NCI-H446 treated with DMSO at 0.1 percent for 48 hours (cell line): ENCODE measurements around the gene IMPACT.

Source experiments
- DNase-seq: peaks from one replicate; lab custom pipeline; 2025; lab: John Stamatoyannopoulos, UW

Gene IMPACT, protein sequence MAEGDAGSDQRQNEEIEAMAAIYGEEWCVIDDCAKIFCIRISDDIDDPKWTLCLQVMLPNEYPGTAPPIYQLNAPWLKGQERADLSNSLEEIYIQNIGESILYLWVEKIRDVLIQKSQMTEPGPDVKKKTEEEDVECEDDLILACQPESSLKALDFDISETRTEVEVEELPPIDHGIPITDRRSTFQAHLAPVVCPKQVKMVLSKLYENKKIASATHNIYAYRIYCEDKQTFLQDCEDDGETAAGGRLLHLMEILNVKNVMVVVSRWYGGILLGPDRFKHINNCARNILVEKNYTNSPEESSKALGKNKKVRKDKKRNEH

DNA sequence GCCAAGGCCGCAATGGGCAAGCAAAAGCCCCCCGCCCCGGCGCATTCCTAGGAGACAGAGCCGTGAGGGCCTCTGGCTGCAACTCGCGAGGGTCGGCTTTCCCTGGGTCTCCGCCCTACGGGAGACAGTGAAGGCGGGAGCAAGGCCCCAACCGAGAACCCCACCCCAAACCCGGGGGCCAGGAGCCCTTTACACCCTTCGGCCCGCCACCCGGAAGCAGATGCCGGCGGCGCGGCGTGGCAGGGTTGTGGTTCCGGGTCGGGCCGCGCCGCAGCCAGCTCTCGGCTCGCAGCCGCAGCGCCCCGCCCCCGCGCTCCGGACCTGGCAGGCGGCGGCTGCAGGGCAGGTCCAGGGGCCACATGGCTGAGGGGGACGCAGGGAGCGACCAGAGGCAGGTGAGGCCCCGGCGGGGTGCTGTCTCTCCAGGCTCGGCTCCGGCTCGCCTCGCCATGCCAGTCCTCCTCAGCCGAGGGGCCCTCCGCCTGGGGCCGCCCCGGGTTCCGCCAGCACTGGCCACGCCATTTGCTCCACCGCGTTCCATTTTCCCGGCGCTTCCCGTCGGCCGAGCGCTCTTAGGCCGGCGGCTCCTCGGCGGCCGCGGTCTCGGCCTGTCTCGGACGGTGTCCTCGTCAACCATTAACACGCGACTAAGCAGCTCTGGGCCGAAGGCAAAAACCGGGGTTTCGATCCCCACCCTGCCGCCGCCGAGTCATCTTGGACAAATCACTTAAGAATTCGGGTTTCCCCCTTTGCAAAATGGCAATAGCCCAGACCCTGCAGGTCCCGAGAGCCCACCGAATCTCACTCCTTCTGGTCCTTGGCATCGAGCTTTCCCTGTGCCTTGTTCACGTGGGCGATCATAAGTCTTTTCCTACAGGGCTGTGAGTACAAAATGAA, at the start of gene IMPACT:
Gene IMPACT, plus strand, starts transcription at position 273 of the 897 bp plus-strand sequence. Its CDS starts 87 bp downstream, at position 360.
- peak; percentile 75 for DNase-seq

DNA sequence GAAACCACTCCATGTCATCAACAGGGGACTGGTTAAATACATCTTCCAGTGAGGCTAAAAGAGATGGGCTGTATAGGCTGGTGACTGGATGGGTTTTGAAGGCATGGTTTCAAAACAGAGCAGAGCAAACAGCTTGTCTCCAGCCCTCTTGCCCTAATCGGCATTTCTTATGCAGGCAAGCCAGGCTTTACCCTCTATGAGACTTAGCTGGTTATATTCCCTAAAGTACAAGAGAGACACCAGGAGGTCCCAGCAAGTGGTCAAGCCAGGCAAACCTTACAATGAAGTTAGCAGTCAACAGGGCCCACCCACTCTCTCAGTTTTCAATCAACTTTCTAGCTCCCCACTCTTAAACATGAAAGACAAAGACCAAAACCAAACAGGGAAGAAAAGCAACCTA, 47.9 kb upstream of the IMPACT start:
- DNase-seq: no peak

DNA sequence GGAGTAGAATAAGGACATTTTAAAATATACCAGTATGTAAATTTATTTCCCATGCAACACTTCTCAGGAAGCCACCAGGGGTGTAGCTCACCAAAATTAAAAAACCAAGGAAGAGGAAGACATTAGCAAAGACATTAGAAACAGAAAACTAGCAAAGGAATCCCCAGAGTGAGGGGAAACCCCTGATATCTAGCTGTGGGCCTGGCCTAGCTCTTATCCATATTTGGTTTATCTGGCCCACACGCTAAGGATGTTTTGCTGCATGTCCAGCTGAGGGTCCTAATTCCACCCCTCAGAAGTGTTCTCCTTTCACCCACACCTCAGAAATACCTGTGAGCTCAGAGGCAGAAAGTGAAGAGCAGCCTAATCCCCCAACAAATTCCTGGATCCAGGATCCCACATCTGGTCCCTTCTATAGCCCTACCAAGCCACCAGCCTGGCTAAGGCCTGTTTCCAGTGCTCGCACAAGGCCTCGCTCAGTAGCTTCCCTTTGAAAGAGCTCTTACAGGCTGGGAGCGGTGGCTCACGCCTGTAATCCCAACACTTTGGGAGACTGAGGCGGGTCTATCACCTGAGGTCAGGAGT, 46.2 kb upstream of the IMPACT start:
- no peak for DNase-seq

DNA sequence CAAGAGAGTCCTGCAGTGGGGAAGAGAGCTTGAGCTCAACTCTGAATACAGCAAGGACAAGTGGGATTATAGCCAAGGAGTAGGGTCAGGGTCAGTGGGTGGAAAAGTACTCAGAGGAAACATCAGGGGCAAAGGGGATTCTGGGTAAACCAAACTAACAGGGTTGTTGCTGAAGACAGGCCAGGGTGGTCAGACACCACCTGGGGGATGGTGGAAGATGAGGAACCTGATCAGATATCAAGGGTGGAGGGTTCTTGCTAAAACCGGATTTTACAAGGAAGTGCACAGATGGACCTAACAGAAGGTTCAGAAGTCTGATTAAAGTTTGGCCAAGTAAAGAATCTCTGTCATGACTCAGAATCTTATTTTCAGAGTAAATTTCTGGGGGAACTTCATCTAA, 45.3 kb upstream of the IMPACT start:
- DNase-seq: no peak

DNA sequence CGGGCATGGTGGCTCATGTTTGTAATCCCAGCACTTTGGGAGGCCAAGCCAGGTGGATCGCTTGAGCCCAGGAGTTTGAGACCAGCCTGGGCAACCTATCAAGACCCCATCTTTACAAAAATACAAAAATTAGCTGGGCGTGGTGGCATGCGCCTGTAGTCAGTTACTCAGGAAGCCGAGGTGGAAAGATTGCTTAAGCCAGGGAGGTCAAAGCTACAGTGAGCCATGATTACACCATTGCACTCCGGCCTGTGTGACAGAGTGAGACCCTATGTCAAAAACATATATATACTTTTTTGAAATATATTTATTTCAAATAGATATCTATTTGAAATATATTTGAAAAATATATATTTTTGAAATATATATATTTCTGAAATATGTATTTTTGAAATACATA, 39.8 kb upstream of the IMPACT start:
- no peak for DNase-seq

DNA sequence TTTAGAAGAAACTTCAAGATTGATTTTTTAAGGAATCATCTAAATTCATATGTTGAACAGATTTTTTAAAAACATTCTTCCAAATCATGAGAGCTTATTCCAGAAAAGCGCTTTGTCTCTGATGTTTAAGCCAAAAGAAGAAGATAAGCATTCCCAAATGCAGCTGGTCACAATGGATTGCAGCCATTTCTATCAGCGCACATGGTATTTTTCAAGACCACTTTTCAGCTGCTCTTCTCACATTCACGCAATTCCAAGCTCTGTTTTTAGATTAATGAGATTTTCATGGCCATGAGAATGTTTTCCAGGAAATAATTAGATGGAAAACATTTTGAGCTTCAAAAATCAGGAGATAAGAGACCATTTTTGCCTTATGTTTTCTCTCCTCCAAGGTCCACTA, 37.5 kb upstream of the IMPACT start:
- DNase-seq: no peak

DNA sequence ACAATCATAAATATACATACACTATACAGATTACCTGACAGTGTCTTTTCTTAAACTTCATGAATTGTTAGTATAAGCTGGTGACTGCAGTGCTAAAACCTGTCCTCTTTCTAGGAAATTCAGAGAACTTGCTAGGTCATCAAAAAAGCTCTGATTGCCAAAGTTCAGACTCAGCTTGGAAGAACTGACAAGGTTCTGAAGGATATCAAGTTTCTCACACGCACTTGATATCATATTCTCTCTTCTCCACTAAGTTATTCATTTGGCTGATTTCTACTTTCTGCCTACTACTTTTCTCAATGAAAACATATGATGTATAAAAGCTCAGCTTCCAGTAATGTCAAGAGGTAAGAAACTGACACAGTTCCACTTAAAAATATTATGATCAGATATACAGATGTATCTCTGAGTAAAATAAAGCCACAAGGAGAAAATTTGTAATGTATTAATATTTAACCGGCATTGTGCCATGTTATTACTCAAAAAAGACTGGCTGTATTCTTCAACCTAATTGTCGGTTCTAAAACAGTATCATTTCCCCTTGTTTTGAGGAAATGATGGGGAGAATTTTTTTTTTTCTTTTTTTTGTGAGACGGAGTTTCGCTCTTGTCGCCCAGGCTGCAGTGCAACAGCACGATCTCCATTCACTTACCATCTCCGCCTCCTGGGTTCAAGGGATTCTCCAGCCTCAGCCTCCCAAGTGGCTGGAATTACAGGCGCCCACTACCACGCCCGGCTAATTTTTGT, 31.2 kb upstream of the IMPACT start:
- DNase-seq: peak; percentile 20

DNA sequence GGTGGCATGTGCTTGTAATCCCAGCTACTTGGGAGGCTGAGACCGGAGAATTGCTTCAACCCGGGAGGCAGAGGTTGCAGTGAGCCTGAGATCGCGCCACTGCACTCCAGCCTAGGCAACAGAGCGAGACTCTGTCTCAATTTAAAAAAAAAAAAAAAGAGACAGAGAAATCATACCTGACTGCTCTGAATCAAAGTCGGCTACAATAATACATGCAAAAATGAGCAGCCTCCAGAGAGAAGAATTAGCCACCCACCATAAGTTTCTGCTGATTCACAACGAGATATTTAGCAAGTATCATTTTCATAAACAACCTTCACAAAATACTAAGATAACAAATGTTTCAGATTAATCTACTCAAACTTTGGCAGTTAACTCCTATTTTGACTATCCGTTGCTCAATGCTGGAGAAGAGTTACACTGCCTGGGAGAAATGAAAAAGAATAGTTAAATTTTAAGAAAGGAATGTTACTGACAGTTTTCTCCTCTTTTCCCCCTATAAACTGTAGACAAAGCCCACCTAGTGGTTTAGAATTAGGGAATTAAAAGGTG, 30.3 kb upstream of the IMPACT start:
- DNase-seq: no peak

DNA sequence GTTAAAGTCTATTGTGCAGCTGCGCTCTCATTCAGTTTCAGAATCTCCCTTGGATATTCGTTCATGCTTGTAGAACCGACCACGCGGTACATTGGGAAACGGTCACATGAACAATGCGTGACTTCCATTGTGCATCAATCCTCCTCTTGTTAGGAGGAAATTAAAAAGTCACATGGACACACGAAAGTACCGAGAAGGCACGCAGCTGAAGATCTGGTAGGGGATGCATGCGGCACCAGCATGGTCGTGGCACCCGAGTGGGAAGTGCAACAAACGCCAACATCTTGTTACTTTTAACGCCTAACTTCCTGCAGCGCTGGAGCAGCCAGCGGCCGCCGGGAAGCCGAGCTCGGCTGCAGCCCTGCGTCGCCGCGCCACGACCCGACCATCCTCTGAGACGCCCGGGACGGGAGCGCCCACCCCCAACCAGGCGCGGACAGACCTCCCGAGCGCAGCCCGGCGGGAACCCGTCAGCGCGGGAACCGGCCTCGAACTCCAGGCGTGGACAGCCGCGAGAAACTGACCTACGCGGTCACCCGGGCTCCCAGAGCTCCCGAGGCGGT, 29.3 kb upstream of the IMPACT start:
- DNase-seq: peak; percentile 48

DNA sequence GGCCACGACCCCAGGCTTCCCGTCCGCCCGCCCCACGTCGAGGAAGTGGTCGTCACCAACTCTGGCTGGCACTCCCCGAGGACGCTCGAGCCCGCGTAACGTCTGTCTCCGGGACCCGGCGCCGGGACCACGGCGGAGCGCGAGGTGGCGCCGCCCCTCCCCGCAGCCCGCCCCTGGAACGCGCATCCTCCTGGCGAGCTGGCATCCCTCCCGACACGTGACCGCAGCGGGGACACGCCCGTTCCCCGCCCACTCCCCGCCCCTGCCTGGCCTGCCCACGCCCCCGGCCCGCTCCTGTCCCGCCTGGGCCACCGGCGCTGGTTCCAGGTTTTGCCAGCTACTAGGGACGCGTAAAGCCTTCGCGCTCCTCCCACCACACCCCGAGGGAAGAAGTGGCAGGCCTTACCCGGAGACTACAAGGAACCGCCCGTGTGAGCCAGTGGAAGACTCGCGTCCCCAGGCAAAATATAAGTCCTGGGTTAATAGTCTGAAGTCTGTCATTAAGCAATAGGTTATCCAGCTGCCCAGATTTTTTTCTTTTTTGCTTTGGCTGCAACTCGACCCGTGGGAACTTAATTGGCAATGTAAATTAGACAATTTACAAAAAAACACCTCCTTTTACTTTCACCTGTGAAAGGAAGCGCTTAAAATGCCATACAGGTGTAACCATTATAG, 28.6 kb upstream of the IMPACT start, which contains the start of gene OSBPL1A:
Gene OSBPL1A, minus strand, starts transcription at position 131 of the 675 bp plus-strand sequence. CDS start 20,291 bp downstream, outside the sequence.
- peak; percentile 92 for DNase-seq

DNA sequence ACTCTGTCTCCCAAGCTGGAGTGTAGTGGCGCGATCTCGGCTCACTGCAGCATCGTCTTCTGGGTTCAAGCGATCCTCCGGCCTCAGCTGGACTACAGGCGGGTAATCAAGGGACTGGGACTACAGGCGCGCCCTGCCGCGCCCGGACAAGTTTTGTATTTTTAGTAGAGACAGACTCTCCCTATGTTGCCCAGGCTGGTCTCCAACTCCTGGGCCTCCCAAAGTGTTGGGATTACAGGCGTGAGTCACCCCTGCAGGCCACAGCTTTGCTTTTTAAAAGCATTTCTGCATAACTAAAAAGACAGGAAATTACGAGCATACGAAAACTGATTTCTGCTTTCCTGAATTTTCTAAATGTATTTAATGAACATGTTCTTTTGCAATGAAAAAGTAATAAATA, 27.9 kb upstream of the IMPACT start:
- no peak for DNase-seq

DNA sequence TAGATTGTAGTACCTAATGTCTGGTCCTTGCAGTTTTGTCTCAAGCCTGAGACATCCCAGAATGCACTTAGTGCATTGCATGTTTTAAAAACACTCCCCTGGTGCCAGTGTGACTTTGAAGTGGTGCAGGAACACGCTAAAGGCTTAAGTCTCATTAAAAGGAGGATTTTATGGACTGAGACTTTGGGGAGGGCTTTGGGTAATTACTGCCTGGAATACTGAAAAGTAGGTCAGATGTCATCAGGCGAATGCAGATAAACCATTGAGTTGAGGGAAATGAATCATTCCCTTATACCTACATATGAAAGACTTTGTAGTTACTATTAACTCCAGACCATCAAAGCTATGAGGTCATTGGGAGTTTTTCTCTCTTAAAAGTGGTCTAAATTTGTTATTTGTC, 25.9 kb upstream of the IMPACT start:
- no peak for DNase-seq

DNA sequence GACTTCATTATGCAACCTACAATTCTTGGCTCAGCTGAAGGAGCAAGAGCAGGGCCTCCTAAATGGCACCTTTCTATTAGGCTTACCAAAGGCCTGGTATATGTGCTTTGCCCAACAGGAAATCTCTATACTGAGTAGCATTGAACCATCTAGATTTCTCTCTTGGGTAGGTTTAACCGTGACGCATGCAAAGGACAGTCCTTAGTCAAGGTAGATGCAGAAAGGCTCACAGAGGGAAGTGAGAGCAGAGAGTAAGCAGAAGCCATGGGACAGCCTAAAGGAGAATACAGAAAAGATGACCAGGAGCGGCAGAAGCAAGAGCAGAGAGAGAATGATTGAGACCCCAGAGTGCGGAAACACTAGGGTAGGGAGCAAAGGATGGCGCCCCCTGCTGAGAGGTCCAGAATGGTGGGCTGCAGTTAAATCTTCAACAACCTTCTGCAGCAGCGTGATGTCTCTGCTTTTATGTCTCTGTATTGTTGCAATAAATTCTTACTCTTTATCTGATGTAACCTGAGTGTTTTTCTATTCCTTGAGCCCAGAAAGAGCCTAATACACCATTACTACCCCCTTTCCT, 24.2 kb upstream of the IMPACT start:
- no peak for DNase-seq

DNA sequence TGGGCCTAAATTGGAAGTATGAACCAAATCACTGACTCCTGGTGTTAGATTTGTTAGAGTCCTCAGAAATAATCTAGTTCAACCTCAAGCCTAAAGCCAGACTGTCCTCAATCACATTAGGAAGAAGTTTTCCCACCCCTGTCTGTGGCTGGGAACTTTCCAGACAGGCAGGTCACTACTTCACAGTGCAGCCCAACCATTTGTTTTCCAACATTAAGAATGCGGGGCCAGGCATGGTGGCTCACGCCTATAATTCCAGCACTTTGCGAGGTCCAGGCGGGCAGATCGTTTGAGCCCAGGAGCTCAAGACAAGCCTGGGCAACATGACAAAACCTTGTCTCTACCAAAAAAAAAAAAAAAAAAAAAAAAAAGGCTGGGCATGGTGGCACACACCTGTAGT, 23.4 kb upstream of the IMPACT start:
- no peak for DNase-seq

DNA sequence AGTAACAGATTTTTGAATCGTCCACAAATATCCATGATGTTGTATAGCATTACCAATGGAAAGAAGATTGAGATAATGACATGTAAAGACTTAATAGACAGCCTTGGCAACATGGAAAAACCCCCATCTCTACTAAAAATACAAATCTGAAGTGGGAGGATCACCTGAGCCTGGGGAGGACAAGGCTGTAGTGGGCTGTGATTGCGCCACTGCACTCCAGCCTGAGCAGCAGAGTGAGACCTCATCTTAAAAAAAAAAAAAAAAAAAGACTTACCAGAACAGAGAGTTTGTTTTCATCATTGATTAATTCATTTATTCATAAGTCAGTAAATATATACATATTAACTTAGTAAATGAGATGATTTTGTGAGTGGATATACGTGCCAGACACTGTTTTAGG, 21.9 kb upstream of the IMPACT start:
- DNase-seq: no peak

DNA sequence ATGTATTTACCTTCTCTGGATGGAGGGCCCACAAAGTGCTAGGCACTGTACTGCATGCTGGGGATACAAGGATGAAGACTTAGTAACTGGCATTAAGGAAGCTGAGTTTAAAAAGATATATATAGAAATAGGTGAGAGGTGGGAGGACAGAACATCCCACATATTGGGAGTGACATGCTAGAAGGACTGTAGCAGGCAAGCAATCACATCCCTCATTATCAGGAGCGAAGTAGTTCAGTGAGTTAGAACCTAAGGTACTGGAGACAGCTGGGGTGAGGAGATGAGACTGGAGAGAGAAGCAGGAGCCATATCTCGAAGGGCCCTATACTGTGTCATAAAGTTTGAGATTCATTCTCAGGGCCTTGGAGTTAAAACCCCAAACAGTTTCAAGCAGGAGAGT, 18.0 kb upstream of the IMPACT start:
- DNase-seq: no peak

DNA sequence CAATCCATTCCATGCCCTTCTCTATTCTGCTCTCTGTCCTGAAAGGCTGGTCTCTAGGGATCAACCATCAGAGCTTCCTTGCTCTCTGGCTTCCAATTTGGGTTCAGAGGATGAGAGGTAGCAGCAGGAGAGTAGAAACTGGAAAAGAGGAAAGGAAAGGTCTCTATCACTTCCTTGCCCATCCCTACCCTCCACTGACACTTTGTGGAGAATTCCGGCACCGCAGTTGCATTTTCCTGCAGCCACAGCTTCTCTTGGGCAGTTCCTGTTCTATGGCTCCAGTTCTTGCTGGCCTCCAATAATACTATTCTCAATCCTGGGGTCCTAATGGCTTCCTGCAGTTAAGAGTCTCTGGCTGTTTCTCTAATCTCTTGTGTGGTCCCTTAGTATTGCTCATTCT, 13.3 kb upstream of the IMPACT start:
- no peak for DNase-seq

DNA sequence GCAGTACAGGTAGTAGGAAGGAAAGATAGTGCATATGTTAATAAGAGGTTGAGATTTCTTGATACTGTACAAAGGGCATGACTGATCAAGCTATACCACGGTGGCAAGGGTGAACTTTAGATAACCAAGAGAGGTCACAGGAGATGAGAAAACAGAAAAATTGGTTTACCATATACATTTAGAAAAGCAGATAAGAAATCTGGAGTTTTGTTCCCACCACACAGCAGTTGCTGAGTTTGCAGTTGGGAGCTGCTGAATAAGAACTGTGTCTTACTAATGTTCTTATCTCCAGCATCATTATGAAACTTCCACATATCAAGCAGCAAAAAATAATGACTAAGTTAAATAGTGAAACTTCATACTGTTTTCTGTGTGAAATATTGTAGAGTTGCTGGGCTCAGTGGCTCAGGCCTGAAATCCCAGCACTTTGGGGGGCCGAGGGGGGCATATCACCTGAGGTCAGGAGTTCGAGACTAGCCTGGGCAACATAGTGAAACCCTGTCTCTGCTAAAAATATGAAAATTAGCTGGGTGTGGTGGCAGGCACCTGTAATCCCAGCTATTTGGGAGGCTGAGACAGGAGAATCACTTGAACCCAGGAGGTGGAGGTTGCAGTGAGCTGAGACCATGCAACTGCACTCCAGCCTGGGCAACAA, 12.0 kb upstream of the IMPACT start:
- DNase-seq: no peak

DNA sequence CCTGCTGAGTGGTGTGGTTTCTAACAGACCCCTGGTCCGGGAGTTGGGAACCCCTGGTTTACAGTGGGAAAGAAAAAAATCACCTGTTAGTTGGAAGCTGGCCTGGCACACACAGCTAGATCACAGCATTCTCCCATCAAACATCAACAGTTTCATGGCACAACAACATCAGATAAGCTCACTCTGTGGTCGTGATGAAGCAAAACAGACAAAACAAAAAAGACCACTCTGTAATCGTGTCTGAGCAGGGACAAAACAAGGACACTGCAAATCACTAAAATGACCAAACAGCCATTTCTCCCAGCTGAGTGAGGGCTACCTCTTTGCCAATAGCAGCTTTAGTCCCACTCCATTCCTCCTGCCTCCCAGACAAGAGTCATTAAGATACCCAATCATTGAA, 9.0 kb upstream of the IMPACT start:
- DNase-seq: no peak

DNA sequence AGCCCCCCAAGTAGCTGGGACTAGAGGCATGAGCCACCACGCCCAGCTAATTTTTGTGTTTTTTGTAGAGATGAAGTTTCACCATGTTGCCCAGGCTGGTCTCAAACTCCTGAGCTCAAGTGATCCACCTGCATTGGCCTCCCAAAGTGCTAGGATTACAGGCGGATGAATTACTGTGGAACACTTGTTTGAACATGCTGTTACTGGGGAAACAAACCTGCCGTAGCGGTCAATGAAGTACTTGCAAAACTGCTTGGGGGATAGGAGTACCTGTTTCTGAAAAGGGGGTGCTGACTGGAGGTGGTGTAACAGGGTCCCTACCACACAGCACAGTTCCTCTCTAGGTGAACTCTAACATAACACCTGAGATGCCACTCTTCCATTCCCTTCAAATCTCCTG, 5.9 kb upstream of the IMPACT start:
- no peak for DNase-seq
